Hepatocyte (in vitro differentiated cells): ENCODE results near the gene PDGFRA.

Experiments used
- EZH2 ChIP-seq: fragments of 200-600 bp; sonication (generic); IDR thresholded peaks from 2 replicates; pipeline ENCODE4 v1.6.1; 2016; ENCODE audit warnings: antibody characterized with exemption, mild to moderate bottlenecking, borderline replicate concordance
- EZH2phosphoT487 ChIP-seq: fragments of 200-600 bp; sonication (generic); IDR thresholded peaks from one replicate; pipeline ENCODE4 v1.6.1; 2018; ENCODE audit warnings: antibody characterized with exemption, mild to moderate bottlenecking, low read depth, moderate library complexity; ENCODE audit not compliant: unreplicated experiment, severe bottlenecking
- TF ChIP-seq, protein P1 (sequence below): fragments of 200-600 bp; sonication (generic); IDR thresholded peaks from 2 replicates; pipeline ENCODE4 v1.5.1; 2016; ENCODE audit warnings: antibody characterized with exemption, mild to moderate bottlenecking; ENCODE audit not compliant: poor library complexity

DNA sequence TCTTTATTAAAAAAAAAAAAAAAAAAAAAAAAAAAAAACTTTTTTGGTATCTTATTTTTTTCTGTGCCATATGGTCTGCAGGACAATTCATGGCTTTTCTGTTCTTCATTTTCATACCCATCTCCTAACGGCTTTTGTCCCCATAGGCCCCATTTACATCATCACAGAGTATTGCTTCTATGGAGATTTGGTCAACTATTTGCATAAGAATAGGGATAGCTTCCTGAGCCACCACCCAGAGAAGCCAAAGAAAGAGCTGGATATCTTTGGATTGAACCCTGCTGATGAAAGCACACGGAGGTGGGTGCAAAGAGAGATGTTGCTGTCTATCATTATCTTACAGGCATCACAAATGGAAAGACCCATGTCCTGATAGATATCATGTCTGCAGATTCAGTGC, 49.1 kb downstream of the PDGFRA start:
- TF ChIP-seq, protein P1, sequence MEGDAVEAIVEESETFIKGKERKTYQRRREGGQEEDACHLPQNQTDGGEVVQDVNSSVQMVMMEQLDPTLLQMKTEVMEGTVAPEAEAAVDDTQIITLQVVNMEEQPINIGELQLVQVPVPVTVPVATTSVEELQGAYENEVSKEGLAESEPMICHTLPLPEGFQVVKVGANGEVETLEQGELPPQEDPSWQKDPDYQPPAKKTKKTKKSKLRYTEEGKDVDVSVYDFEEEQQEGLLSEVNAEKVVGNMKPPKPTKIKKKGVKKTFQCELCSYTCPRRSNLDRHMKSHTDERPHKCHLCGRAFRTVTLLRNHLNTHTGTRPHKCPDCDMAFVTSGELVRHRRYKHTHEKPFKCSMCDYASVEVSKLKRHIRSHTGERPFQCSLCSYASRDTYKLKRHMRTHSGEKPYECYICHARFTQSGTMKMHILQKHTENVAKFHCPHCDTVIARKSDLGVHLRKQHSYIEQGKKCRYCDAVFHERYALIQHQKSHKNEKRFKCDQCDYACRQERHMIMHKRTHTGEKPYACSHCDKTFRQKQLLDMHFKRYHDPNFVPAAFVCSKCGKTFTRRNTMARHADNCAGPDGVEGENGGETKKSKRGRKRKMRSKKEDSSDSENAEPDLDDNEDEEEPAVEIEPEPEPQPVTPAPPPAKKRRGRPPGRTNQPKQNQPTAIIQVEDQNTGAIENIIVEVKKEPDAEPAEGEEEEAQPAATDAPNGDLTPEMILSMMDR = no peak
- no peak for TF ChIP-seq EZH2phosphoT487
- TF ChIP-seq EZH2 = no peak
